ENCODE measurements around the gene SYTL1.

Gene SYTL1

DNA sequence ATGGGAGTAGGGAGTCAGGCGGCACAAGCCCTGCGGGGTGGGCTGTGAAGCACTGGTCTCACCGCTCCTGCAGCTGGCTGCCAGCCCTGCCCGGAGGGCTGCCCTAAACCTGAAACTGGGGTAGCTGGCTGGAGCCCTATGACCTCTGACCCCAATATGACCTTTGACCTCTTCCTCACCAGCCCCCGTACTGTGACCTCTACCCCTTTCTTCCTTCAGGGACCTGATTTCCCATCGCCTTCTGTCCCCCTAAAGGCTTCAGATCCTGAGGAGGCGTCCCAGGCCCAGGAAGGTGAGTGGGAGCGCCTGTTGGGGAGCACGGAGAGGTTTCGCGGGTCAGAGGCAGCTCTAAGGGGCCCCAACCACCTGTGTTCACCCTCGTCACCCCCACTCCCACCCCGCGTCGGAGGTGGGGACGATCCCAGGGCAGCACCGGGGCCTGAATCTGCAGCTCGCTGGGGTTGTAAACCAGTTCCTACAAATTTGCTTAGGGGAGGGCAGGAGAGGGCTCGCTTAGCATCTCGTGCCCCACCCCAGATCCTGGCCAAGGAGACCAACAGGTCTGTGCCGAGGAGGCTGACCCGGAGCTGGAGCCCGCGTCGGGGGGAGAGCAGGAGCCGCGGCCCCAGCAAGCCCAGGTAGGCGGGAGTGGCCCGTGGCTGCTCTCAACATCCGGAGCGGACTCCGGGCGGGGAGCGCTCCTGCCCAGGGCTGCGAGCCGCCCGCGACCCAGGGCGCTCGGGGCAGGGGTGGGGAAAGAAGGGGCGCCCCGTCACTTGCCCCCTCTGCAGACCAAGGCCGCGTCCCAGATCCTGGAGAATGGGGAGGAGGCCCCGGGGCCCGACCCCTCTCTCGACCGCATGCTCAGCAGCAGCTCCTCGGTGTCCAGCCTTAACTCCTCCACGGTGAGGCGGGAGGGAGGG lies 7.3 kb downstream of the SYTL1 start:
- H3K4me1 ChIP-seq (ENCODE audit: control insufficient read depth, insufficient read depth, low read length), result peaks cover 4% of the 10 kb centered on the region
- WGBS (ENCODE audit: insufficient coverage, insufficient read length), result no CpG with 5 or more reads among the region's 51 CpGs
- no peak for DNase-seq (ENCODE audit: low read depth, low spot score)
- H3K4me3 ChIP-seq (ENCODE audit: low read length), result peak overlapping the region; percentile 34; the same call in 1 of the 2 replicates
- no peak overlapping the region for H3K27ac ChIP-seq (ENCODE audit: low read length)
- no peaks in the 10 kb centered on the region for H3K9me3 ChIP-seq (ENCODE audit: control insufficient read depth, insufficient read depth, low read length)
- H3K36me3 ChIP-seq (ENCODE audit: control insufficient read depth, insufficient read depth, low read length), result no peaks in the 10 kb centered on the region
- no peaks in the 10 kb centered on the region for H3K27me3 ChIP-seq (ENCODE audit: control insufficient read depth, insufficient read depth, low read length)

DNA sequence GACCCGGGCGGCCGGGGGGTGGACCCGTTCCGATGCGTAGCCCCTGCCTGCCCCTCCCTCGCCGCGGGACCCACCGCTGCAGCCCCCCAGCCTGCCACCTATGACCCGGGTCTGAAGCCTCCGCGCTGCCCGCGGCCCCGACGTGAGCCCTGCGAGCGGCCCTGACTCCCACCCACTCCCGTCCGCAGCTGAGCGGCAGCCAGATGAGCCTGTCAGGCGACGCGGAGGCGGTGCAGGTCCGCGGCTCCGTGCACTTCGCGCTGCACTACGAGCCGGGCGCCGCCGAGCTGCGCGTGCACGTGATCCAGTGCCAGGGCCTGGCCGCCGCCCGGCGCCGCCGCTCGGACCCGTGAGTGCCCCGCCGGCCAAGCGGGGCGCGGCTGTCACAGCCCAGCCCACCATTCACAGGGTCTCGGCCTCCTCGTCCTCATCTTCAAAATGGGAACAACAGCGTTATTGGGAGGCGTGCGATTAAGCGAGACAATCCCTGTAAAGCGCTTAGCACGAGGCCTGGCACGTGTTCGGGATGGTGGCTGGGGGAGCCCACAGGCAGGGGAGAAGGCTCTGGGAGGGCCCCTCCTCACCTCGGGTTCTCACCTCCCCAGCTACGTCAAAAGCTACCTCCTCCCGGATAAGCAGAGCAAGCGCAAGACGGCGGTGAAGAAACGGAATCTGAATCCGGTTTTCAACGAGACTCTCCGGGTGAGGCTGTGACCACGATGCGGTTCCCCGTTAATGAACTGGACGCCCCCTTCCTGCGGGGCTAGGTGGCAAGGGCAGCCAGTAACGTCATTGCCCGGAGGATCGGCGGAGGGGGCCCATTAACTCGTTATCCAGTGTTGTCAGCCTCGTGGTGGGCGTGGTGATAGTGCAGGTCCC lies 8.2 kb downstream of the SYTL1 start:
- no peaks in the 10 kb centered on the region for H3K27me3 ChIP-seq (ENCODE audit: control insufficient read depth, insufficient read depth, low read length)
- H3K27ac ChIP-seq (ENCODE audit: low read length), result no peak overlapping the region
- no peak for DNase-seq (ENCODE audit: low read depth, low spot score)
- no peaks in the 10 kb centered on the region for H3K9me3 ChIP-seq (ENCODE audit: control insufficient read depth, insufficient read depth, low read length)
- H3K36me3 ChIP-seq (ENCODE audit: control insufficient read depth, insufficient read depth, low read length), result no peaks in the 10 kb centered on the region
- no CpG with 5 or more reads among the region's 84 CpGs for WGBS (ENCODE audit: insufficient coverage, insufficient read length)
- peak overlapping the region; percentile 34; the same call in 1 of the 2 replicates for H3K4me3 ChIP-seq (ENCODE audit: low read length)
- H3K4me1 ChIP-seq (ENCODE audit: control insufficient read depth, insufficient read depth, low read length), result peaks cover 4% of the 10 kb centered on the region

DNA sequence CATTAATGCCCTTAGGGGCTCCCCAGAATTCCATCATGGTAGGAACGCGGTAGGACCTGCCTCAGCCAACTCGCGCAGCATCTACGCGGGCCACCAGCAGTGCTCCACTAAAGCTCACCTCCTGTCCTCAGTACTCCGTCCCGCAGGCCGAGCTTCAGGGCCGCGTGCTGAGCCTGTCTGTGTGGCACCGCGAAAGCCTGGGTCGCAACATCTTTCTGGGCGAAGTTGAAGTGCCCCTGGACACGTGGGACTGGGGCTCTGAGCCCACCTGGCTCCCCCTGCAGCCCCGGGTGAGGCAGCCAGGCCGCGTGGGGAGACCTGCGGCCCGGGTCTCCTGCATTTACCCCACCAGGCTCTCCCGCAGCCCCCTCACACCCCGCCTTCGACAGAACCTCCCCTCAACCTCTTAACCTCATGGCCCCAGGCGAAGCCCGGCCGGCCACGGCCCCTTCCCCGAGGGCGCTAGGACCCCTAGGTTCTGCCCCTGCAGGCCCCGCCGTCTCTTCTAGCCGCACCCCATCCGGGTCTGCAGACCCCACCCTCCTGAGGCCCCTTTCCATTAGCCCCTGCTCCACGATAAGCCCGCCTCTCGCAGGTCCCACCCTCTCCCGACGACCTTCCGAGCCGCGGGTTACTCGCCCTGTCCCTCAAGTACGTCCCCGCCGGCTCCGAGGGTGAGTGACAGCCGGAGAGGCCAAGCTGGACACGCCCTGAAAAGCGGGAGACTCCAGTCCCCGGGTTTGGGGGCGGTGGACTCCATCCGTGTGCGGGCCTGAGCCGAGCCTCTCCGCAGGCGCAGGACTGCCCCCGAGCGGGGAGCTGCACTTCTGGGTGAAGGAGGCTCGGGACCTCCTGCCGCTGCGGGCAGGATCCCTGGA lies 9.1 kb downstream of the SYTL1 start:
- H3K4me3 ChIP-seq (ENCODE audit: low read length), result peak overlapping the region; percentile 38; the same call in 1 of the 2 replicates
- peak; percentile 94 for DNase-seq (ENCODE audit: low read depth, low spot score)
- H3K4me1 ChIP-seq (ENCODE audit: control insufficient read depth, insufficient read depth, low read length), result peaks cover 4% of the 10 kb centered on the region
- no peak overlapping the region for H3K27ac ChIP-seq (ENCODE audit: low read length)
- no CpG with 5 or more reads among the region's 62 CpGs for WGBS (ENCODE audit: insufficient coverage, insufficient read length)
- no peaks in the 10 kb centered on the region for H3K36me3 ChIP-seq (ENCODE audit: control insufficient read depth, insufficient read depth, low read length)
- H3K9me3 ChIP-seq (ENCODE audit: control insufficient read depth, insufficient read depth, low read length), result no peaks in the 10 kb centered on the region
- H3K27me3 ChIP-seq (ENCODE audit: control insufficient read depth, insufficient read depth, low read length), result no peaks in the 10 kb centered on the region

DNA sequence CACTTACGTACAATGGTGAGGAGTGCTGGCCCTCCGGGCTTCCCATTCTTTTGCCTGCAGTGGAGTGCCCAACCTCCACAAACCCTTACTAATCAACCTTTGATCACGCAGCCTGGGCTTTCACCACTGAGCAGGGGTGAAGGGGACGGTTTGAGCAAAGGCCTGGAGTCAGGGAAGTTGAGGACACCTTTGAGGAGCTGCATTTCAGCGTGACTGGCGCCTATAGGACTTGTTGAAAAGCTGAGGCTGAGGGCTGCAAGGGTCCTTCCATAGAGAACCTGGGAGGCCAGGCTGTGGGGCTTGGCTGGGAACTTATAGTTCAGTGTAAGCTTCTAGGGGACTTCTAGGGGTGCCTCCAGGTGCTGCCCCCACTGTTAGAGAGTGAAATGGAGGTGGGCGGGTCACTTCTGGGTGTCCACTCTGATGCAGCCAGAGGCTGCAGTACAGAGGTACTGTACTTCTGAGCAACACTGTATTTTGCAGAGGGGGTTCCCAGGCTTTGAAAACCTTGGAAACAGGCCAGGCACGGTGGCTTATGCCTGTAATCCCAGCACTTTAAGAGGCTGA lies 9.8 kb downstream of the SYTL1 start:
- Histone ChIP-seq H3K36me3 (ENCODE audit: control insufficient read depth, insufficient read depth, low read length) (no peaks in the 10 kb centered on the region), H3K27me3 (ENCODE audit: control insufficient read depth, insufficient read depth, low read length) (no peaks in the 10 kb centered on the region), H3K4me3 (ENCODE audit: low read length) (peak overlapping the region; percentile 38; the same call in 1 of the 2 replicates), H3K27ac (ENCODE audit: low read length) (no peak overlapping the region), H3K4me1 (ENCODE audit: control insufficient read depth, insufficient read depth, low read length) (peaks cover 4% of the 10 kb centered on the region), H3K9me3 (ENCODE audit: control insufficient read depth, insufficient read depth, low read length) (no peaks in the 10 kb centered on the region)
- DNase-seq (ENCODE audit: low read depth, low spot score), result no peak
- WGBS (ENCODE audit: insufficient coverage, insufficient read length), result no CpG with 5 or more reads among the region's 8 CpGs

DNA sequence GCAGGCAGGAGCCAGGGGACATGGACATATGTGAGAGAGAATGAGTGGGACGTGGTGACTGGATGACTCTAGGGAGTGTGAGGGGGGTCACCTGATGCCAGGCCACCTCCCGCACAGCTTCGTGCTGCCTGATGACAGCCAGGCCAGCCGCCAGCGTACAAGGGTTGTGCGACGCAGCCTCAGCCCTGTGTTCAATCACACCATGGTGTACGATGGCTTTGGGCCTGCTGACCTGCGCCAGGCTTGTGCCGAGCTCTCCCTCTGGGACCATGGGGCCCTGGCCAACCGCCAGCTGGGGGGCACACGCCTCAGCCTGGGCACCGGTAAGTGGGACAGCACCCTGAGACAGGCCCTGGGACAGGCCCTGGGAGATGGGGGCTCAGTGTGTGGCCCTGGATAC lies 11.3 kb downstream of the SYTL1 start:
- no peak overlapping the region for H3K4me3 ChIP-seq (ENCODE audit: low read length)
- H3K9me3 ChIP-seq (ENCODE audit: control insufficient read depth, insufficient read depth, low read length), result no peaks in the 10 kb centered on the region
- no peaks in the 10 kb centered on the region for H3K36me3 ChIP-seq (ENCODE audit: control insufficient read depth, insufficient read depth, low read length)
- WGBS (ENCODE audit: insufficient coverage, insufficient read length), result no CpG with 5 or more reads among the region's 13 CpGs
- H3K4me1 ChIP-seq (ENCODE audit: control insufficient read depth, insufficient read depth, low read length), result peaks cover 6% of the 10 kb centered on the region
- no peak for DNase-seq (ENCODE audit: low read depth, low spot score)
- no peaks in the 10 kb centered on the region; the same call in 1 of the 2 replicates for H3K27me3 ChIP-seq (ENCODE audit: control insufficient read depth, insufficient read depth, low read length)
- no peak overlapping the region for H3K27ac ChIP-seq (ENCODE audit: low read length)

DNA sequence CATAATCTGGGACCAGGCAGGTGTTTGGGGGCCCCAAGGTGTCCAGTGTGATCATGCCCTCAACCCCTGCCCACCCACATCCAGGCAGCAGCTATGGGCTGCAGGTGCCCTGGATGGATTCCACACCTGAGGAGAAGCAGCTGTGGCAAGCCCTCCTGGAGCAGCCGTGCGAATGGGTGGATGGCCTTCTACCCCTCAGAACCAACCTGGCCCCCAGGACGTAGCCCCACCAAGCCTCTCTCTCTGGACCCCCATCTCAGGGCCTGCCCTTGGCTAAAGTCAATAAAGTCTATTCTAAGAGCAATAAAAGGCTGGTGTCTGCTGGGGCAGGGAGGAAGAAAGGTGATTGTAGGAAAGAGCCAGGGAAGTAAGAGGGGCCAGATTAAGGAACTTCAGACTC lies 11.8 kb downstream of the SYTL1 start:
- no peak overlapping the region for H3K4me3 ChIP-seq (ENCODE audit: low read length)
- no peak overlapping the region for H3K27ac ChIP-seq (ENCODE audit: low read length)
- no peak for DNase-seq (ENCODE audit: low read depth, low spot score)
- peaks cover 6% of the 10 kb centered on the region for H3K4me1 ChIP-seq (ENCODE audit: control insufficient read depth, insufficient read depth, low read length)
- H3K9me3 ChIP-seq (ENCODE audit: control insufficient read depth, insufficient read depth, low read length), result no peaks in the 10 kb centered on the region
- WGBS (ENCODE audit: insufficient coverage, insufficient read length), result no CpG with 5 or more reads among the region's 3 CpGs
- H3K27me3 ChIP-seq (ENCODE audit: control insufficient read depth, insufficient read depth, low read length), result no peaks in the 10 kb centered on the region; the same call in 1 of the 2 replicates
- H3K36me3 ChIP-seq (ENCODE audit: control insufficient read depth, insufficient read depth, low read length), result no peaks in the 10 kb centered on the region

DNA sequence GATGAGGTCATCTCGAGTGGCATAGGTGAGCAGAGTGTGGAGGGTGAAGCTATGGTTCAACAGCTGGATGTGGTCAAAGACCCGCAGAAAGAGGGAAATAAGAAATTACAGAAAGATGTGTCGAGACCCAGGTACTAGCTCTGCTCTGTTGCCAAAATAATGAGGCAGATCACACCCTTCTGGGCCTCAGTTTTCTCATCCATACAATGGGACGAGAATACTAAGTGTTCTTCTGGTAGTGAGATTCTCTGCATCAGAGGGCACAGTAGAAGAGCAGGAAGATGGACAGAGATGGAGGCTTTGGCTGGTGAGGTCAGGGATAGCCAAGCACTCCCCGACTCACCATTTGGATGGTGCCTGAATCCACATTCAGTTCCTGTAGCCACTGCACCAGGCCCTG lies 13.9 kb downstream of the SYTL1 start:
- peaks cover 4% of the 10 kb centered on the region for H3K4me1 ChIP-seq (ENCODE audit: control insufficient read depth, insufficient read depth, low read length)
- WGBS (ENCODE audit: insufficient coverage, insufficient read length), result no CpG with 5 or more reads among the region's 5 CpGs
- H3K4me3 ChIP-seq (ENCODE audit: low read length), result no peak overlapping the region
- DNase-seq (ENCODE audit: low read depth, low spot score), result no peak
- peaks cover 9% of the 10 kb centered on the region; the same call in 1 of the 2 replicates for H3K27me3 ChIP-seq (ENCODE audit: control insufficient read depth, insufficient read depth, low read length)
- H3K27ac ChIP-seq (ENCODE audit: low read length), result no peak overlapping the region
- H3K36me3 ChIP-seq (ENCODE audit: control insufficient read depth, insufficient read depth, low read length), result no peaks in the 10 kb centered on the region
- H3K9me3 ChIP-seq (ENCODE audit: control insufficient read depth, insufficient read depth, low read length), result no peaks in the 10 kb centered on the region

DNA sequence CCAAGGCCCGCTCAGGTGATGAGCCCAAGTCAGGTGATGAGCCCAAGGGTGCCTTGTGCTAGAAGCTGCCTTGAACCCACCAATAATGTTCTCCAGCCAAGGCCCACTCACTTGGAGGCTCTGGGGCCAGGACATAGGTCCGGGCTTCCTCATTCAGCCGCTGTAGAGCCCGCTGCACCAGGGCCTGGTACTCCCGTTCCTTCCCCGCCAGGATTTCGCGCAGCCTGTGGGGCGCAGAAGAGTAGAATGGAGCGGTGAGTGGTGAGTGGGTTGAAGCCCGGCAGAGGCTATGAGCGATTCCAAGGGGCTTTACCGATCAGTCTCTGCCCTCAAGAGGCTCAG lies 14.4 kb downstream of the SYTL1 start:
- Histone ChIP-seq H3K4me3 (ENCODE audit: low read length) (no peak overlapping the region), H3K27me3 (ENCODE audit: control insufficient read depth, insufficient read depth, low read length) (peaks cover 13% of the 10 kb centered on the region; the same call in 1 of the 2 replicates), H3K36me3 (ENCODE audit: control insufficient read depth, insufficient read depth, low read length) (no peaks in the 10 kb centered on the region), H3K27ac (ENCODE audit: low read length) (no peak overlapping the region), H3K4me1 (ENCODE audit: control insufficient read depth, insufficient read depth, low read length) (peaks cover 4% of the 10 kb centered on the region), H3K9me3 (ENCODE audit: control insufficient read depth, insufficient read depth, low read length) (no peaks in the 10 kb centered on the region)
- no peak for DNase-seq (ENCODE audit: low read depth, low spot score)
- no CpG with 5 or more reads among the region's 13 CpGs for whole genome bisulfite sequencing (ENCODE audit: insufficient coverage, insufficient read length)

DNA sequence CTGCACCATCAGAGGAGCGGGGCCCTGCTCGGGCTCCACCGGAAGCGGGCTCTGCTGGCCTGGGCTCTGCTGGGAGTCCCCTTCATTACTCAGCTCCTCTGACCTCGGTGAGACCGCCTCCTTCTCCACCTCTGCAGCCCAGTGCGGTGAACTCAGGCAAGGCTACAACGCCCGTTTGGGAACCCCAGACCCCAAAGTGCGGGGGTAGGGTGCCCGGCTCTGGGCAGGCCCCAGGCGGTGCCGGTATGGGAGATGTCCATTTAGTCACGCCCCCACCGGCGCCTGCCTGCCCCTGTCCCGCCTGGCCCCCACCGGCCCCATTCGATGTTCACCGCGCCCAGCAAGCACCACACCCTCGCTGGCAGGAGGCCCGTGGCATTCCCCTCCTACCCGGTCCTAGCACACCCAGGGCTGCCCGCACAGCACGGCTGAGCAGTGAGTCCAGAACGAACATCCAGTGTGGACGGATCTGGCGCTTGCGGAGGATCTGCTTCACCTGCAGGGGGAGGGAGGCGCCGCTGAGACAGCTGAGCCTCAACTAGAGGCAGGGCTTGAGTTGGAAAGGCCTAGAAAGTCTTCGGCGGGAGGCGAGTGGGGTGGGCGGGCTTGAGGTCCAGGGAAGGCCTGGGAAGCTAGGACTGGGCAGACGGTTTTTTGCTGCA lies 14.9 kb downstream of the SYTL1 start:
- Histone ChIP-seq H3K27me3 (ENCODE audit: control insufficient read depth, insufficient read depth, low read length) (peaks cover 16% of the 10 kb centered on the region; the same call in 1 of the 2 replicates), H3K4me3 (ENCODE audit: low read length) (no peak overlapping the region), H3K9me3 (ENCODE audit: control insufficient read depth, insufficient read depth, low read length) (no peaks in the 10 kb centered on the region), H3K36me3 (ENCODE audit: control insufficient read depth, insufficient read depth, low read length) (no peaks in the 10 kb centered on the region), H3K4me1 (ENCODE audit: control insufficient read depth, insufficient read depth, low read length) (peaks cover 4% of the 10 kb centered on the region), H3K27ac (ENCODE audit: low read length) (no peak overlapping the region)
- DNase-seq (ENCODE audit: low read depth, low spot score), result no peak
- WGBS (ENCODE audit: insufficient coverage, insufficient read length), result no CpG with 5 or more reads among the region's 37 CpGs

Data from iPS DF 6.9 (cell line).